ENCODE results near the gene HPSE2. TPM values are rescaled to one million over a fixed set of nuclear protein-coding genes. Genes with fewer than 3 reads are reported as not detected.

The HPSE2 gene
- polyA plus RNA-seq, 2 of the 4 experiments (the other 2 are of a cell fraction) = not detected

- 14% methylated on average over 2 of the region's 2 CpGs for WGBS (ENCODE audit: missing lambda C conversion rate)
- Histone ChIP-seq H3K27ac (no peak overlapping the region), H3K4me2 (no peak overlapping the region), H3K4me3 (no peak overlapping the region), H3K9me3 (no peaks in the 10 kb centered on the region), H3K4me1 (no peaks in the 10 kb centered on the region)
- POLR2A ChIA-PET = no interaction called here
- CTCF ChIA-PET = no interaction called here
- ATAC-seq (no peak), FAIRE-seq (no peak), DNase-seq (ENCODE audit: low read depth in 1 of 2, low spot score in 1 of 2) (no peak)
- TF ChIP-seq NR3C1 (IDR thresholded peaks at IDR 0.05) (no peak), TFCP2L1 (CRISPR knock-in tag; IDR thresholded peaks at IDR 0.05) (no peak), JUNB (IDR thresholded peaks at IDR 0.05) (no peak), RAD21 (conservative IDR thresholded peaks at IDR 0.05 in 1 of 2, IDR thresholded peaks at IDR 0.05 in 1 of 2) (no peak), ZNF302 (CRISPR knock-in tag; IDR thresholded peaks at IDR 0.05) (no peak), KDM1A (IDR thresholded peaks at IDR 0.05; ENCODE audit: low read depth) (no peak), HOXB5 (CRISPR knock-in tag; IDR thresholded peaks at IDR 0.05) (no peak), RNF2 (IDR thresholded peaks at IDR 0.05; ENCODE audit: borderline replicate concordance, low read depth) (no peak), ESRRA (IDR thresholded peaks at IDR 0.05; ENCODE audit: borderline replicate concordance, low read length) (no peak), EP300 (IDR thresholded peaks at IDR 0.05) (no peak), PHF8 (IDR thresholded peaks at IDR 0.05; ENCODE audit: borderline replicate concordance, low read depth) (no peak)
- TF ChIP-seq, protein P1, sequence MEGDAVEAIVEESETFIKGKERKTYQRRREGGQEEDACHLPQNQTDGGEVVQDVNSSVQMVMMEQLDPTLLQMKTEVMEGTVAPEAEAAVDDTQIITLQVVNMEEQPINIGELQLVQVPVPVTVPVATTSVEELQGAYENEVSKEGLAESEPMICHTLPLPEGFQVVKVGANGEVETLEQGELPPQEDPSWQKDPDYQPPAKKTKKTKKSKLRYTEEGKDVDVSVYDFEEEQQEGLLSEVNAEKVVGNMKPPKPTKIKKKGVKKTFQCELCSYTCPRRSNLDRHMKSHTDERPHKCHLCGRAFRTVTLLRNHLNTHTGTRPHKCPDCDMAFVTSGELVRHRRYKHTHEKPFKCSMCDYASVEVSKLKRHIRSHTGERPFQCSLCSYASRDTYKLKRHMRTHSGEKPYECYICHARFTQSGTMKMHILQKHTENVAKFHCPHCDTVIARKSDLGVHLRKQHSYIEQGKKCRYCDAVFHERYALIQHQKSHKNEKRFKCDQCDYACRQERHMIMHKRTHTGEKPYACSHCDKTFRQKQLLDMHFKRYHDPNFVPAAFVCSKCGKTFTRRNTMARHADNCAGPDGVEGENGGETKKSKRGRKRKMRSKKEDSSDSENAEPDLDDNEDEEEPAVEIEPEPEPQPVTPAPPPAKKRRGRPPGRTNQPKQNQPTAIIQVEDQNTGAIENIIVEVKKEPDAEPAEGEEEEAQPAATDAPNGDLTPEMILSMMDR (IDR thresholded peaks at IDR 0.05) = no peak
Measured at GRCh38 chr10:98848361-98848760, 387.3 kb downstream of the HPSE2 start.

- no peak for ATAC-seq
- no peak for FAIRE-seq
- ChIA-PET CTCF (no interaction called here), POLR2A (no interaction called here)
- WGBS (ENCODE audit: missing lambda C conversion rate) = 0% methylated on average over 2 of the region's 2 CpGs
- H3K27ac ChIP-seq = no peak overlapping the region
- H3K4me2 ChIP-seq = no peak overlapping the region
- no peaks in the 10 kb centered on the region for H3K9me3 ChIP-seq
- H3K4me1 ChIP-seq = no peaks in the 10 kb centered on the region
- DNase-seq (ENCODE audit: low read depth in 1 of 2, low spot score in 1 of 2) = no peak
- TF ChIP-seq CBX2 (IDR thresholded peaks at IDR 0.05; ENCODE audit: borderline replicate concordance, low read depth) = no peak
- TF ChIP-seq NR3C1 (IDR thresholded peaks at IDR 0.05) = no peak
- no peak for TF ChIP-seq RFX5 (IDR thresholded peaks at IDR 0.05)
- TF ChIP-seq, protein P2, sequence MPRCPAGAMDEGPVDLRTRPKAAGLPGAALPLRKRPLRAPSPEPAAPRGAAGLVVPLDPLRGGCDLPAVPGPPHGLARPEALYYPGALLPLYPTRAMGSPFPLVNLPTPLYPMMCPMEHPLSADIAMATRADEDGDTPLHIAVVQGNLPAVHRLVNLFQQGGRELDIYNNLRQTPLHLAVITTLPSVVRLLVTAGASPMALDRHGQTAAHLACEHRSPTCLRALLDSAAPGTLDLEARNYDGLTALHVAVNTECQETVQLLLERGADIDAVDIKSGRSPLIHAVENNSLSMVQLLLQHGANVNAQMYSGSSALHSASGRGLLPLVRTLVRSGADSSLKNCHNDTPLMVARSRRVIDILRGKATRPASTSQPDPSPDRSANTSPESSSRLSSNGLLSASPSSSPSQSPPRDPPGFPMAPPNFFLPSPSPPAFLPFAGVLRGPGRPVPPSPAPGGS (IDR thresholded peaks at IDR 0.05) = no peak
- TF ChIP-seq, protein P3, sequence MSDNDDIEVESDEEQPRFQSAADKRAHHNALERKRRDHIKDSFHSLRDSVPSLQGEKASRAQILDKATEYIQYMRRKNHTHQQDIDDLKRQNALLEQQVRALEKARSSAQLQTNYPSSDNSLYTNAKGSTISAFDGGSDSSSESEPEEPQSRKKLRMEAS (IDR thresholded peaks at IDR 0.05) = no peak
- no peak for TF ChIP-seq RARB (CRISPR knock-in tag; IDR thresholded peaks at IDR 0.05)
- TF ChIP-seq RNF2 (IDR thresholded peaks at IDR 0.05; ENCODE audit: borderline replicate concordance, low read depth) = no peak
- no peak overlapping the region for H3K4me3 ChIP-seq
Measured at GRCh38 chr10:98846787-98847186, 388.9 kb downstream of the HPSE2 start.

DNA sequence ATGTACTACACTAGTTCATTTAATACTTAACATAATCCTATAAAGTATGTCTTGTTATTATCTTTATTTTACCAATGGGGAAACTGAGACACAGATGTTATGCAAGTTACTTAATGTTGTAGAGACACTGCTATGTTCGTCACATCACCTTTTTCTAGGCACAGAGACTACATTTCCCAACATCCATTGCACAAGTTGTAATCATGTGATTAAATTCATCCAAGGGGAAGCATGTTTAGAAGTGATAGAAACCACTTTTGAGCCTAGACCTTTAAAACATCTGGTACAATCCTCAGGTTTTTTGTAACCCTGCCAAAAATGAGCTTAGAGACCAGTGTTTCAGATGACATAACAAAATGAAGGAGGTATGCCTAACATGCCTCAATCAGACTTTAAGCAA, 402.1 kb downstream of the HPSE2 start:
- no peak for FAIRE-seq
- no peak overlapping the region for H3K4me3 ChIP-seq
- DNase-seq (ENCODE audit: low read depth in 1 of 2, low spot score in 1 of 2) = no peak
- no peaks in the 10 kb centered on the region for H3K9me3 ChIP-seq
- H3K4me1 ChIP-seq = no peaks in the 10 kb centered on the region
- ATAC-seq = no peak
- H3K27ac ChIP-seq = no peak overlapping the region
- ChIA-PET POLR2A (no interaction called here), CTCF (no interaction called here)
- TF ChIP-seq ZSCAN20 (CRISPR knock-in tag; IDR thresholded peaks at IDR 0.05) (no peak), NR3C1 (IDR thresholded peaks at IDR 0.05) (no peak), SREBF2 (IDR thresholded peaks at IDR 0.05) (no peak)
- WGBS (ENCODE audit: missing lambda C conversion rate) = 0% methylated on average over 1 of the region's 1 CpG
- no peak overlapping the region for H3K4me2 ChIP-seq

DNA sequence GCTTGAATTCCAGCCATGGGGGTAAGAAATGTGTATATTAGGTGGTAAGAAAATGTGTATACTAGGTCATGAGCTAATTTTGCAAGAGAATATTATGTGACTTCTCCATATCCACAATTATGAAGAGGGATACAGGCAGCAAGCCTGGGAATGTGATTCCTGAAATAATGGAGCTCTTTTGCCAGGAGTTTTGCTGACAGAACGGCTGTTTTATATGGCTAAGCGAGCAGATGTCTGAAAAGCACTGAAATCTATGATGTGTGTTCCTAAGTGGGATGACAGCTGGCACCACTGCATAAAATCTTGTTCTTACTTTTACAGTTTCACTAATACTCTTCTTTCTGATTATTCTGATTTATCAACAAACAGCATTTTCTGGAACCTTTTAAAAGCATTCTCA, 402.9 kb downstream of the HPSE2 start:
- ATAC-seq = no peak
- H3K4me2 ChIP-seq = no peak overlapping the region
- no peaks in the 10 kb centered on the region for H3K9me3 ChIP-seq
- ChIA-PET CTCF (no interaction called here), POLR2A (no interaction called here)
- WGBS (ENCODE audit: missing lambda C conversion rate) = 0% methylated on average over 2 of the region's 2 CpGs
- H3K27ac ChIP-seq = no peak overlapping the region
- no peak overlapping the region for H3K4me3 ChIP-seq
- no peak for FAIRE-seq
- H3K4me1 ChIP-seq = no peaks in the 10 kb centered on the region
- DNase-seq (ENCODE audit: low read depth in 1 of 2, low spot score in 1 of 2) = no peak
- no peak for TF ChIP-seq MYC (IDR thresholded peaks at IDR 0.05; ENCODE audit: borderline replicate concordance, low read length)
- no peak for TF ChIP-seq ZC3H11A (IDR thresholded peaks at IDR 0.05)
- no peak for TF ChIP-seq CBX8 (IDR thresholded peaks at IDR 0.05)
- no peak for TF ChIP-seq EHF (CRISPR knock-in tag; IDR thresholded peaks at IDR 0.05)
- TF ChIP-seq, protein P4, sequence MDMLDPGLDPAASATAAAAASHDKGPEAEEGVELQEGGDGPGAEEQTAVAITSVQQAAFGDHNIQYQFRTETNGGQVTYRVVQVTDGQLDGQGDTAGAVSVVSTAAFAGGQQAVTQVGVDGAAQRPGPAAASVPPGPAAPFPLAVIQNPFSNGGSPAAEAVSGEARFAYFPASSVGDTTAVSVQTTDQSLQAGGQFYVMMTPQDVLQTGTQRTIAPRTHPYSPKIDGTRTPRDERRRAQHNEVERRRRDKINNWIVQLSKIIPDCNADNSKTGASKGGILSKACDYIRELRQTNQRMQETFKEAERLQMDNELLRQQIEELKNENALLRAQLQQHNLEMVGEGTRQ (IDR thresholded peaks at IDR 0.05) = no peak
- no peak for TF ChIP-seq SMC3 (IDR thresholded peaks at IDR 0.05)
- no peak for TF ChIP-seq RARB (CRISPR knock-in tag; IDR thresholded peaks at IDR 0.05)
- no peak for TF ChIP-seq JUN (IDR thresholded peaks at IDR 0.05)
- TF ChIP-seq RNF2 (IDR thresholded peaks at IDR 0.05; ENCODE audit: borderline replicate concordance, low read depth) = no peak
- no peak for TF ChIP-seq NFE2L2 (conservative IDR thresholded peaks at IDR 0.05; ENCODE audit: low read length)
- TF ChIP-seq RFX5 (IDR thresholded peaks at IDR 0.05) = no peak
- TF ChIP-seq HMGXB4 (CRISPR knock-in tag; IDR thresholded peaks at IDR 0.05; ENCODE audit: borderline replicate concordance) = no peak

Data from A549 (cell line).